Panc1 (cell line): ENCODE measurements around the gene NACA. TPM values are rescaled to one million over a fixed set of nuclear protein-coding genes. Genes with fewer than 3 reads are reported as not detected.

Source experiments
- ATAC-seq: fragments of 200-7000 bp; cut with Tn5 transposase; 2 replicates; pipeline ENCODE4 v1.9.1; 2020; ENCODE audit warnings: mild to moderate bottlenecking, moderate library complexity
- BruUV-seq: library from RNA; stranded (reverse); fragments of 400-500 nt; replicated peaks from 2 replicates; lab custom pipeline; 2021; lab: Mats Ljungman, UMichigan
- CTCF ChIA-PET: fragments of 300-600 bp; sonication (Branson Sonifier 250); formaldehyde crosslinking; loops from one replicate; lab custom pipeline; 2022; ENCODE audit warnings: antibody characterized with exemption; lab: Charles Lee
- POLR2A ChIA-PET: fragments of 300-600 bp; sonication (Branson Sonifier 250); formaldehyde crosslinking; loops from one replicate; lab custom pipeline; 2022; ENCODE audit warnings: antibody characterized with exemption; lab: Charles Lee
- DNase-seq: peaks from one replicate; pipeline ENCODE4 v3.0.0-alpha.2; 2010; ENCODE audit warnings: low read depth, low spot score
- H3K27ac ChIP-seq: 2 replicates; pipeline ENCODE4 v1.5.1; 2011; ENCODE audit warnings: mild to moderate bottlenecking, low read length, inconsistent platforms
- H3K27me3 ChIP-seq: fragments of 200-500 bp; sonication (Bioruptor generic); 2 replicates; pipeline ENCODE4 v1.6.0; 2014; ENCODE audit warnings: low read length, inconsistent platforms; ENCODE audit not compliant: control insufficient read depth, insufficient read depth
- H3K36me3 ChIP-seq: fragments of 200-500 bp; sonication (Bioruptor generic); 2 replicates; pipeline ENCODE4 v1.5.1; 2014; ENCODE audit warnings: inconsistent platforms, mild to moderate bottlenecking, low read length, moderate library complexity; ENCODE audit not compliant: control insufficient read depth, insufficient read depth
- H3K4me1 ChIP-seq: 2 replicates; pipeline ENCODE4 v1.5.1; 2011; ENCODE audit warnings: inconsistent platforms, mild to moderate bottlenecking, low read length, moderate library complexity; ENCODE audit not compliant: control insufficient read depth, insufficient read depth
- H3K4me3 ChIP-seq, 2 experiments: 2 replicates each; pipeline ENCODE4 v1.5.1; 2011 to 2012; ENCODE audit warnings: low read depth in 2 of 2, low read length in 2 of 2, mild to moderate bottlenecking in 2 of 2, inconsistent platforms in 1 of 2, moderate library complexity in 1 of 2
- H3K9me3 ChIP-seq: fragments of 200-500 bp; sonication (Bioruptor generic); 2 replicates; pipeline ENCODE4 v1.5.1; 2014; ENCODE audit warnings: low read depth, mild to moderate bottlenecking, inconsistent platforms, low read length, moderate library complexity; ENCODE audit not compliant: control insufficient read depth, insufficient read depth
- CTCF ChIP-seq: fragments of 450-650 bp; IDR thresholded peaks from 2 replicates; pipeline ENCODE4 v1.5.1; 2017; ENCODE audit warnings: mild to moderate bottlenecking
- POLR2AphosphoS5 ChIP-seq: IDR thresholded peaks from 2 replicates; pipeline ENCODE4 v1.6.1; 2012; ENCODE audit warnings: mild to moderate bottlenecking, low read depth, low read length, moderate library complexity
- REST ChIP-seq, 2 experiments: IDR thresholded peaks; 2 replicates each; pipeline ENCODE4 v1.6.1; 2011 to 2012; ENCODE audit warnings: low read depth in 2 of 2, control low read depth in 1 of 2, low read length in 1 of 2, mild to moderate bottlenecking in 1 of 2, moderate library complexity in 1 of 2; ENCODE audit not compliant: insufficient read depth in 1 of 2
- SIN3A ChIP-seq: IDR thresholded peaks from 2 replicates; pipeline ENCODE4 v1.6.1; 2012; ENCODE audit warnings: low read depth, mild to moderate bottlenecking, low read length, moderate library complexity, borderline replicate concordance; ENCODE audit not compliant: insufficient read depth
- TCF7L2 ChIP-seq: IDR thresholded peaks from 2 replicates; pipeline ENCODE4 v1.6.1; 2011; ENCODE audit warnings: mild to moderate bottlenecking, low read depth, low read length, inconsistent platforms
- in situ Hi-C: cut with HindIII; loops from 2 replicates; pipeline ENCODE4 v1.10.0; 2016; ENCODE audit warnings: low sequenced_read_pairs, low pct_unique_long_range_greater_than_20kb
- intact Hi-C: fragments of 100-400 bp; cut with micrococcal nuclease; formaldehyde crosslinking; loops from one replicate; pipeline ENCODE4 v1.10.0; 2022; ENCODE audit not compliant: unreplicated experiment
- total RNA-seq: library from RNA; stranded (reverse); gene quantifications from one replicate; pipeline ENCODE4 v1.2.1, GENCODE V29; 2021; ENCODE audit not compliant: unreplicated experiment

The NACA gene
- total RNA-seq, 1 experiment from 2014 or later, result 716 TPM

GRCh38 chr12:56763753-56764657 is 38.9 kb upstream of the NACA start:
- no TSS peak for BruUV-seq
- Histone ChIP-seq H3K27me3 (no peaks in the 10 kb centered on the region), H3K9me3 (peaks cover 2% of the 10 kb centered on the region; the same call in 1 of the 2 replicates), H3K27ac (no peak overlapping the region), H3K4me1 (no peaks in the 10 kb centered on the region), H3K4me3 (no peak overlapping the region), H3K36me3 (no peaks in the 10 kb centered on the region)
- in situ Hi-C loops, result no loop called here
- POLR2A ChIA-PET, result interaction anchor here (0.5 kb wide), 1 partner anchor 310 kb away, joined by 3 read pairs; no protein-coding TSS in a partner anchor
- no peak for DNase-seq
- intact Hi-C loops, result loop anchor here (5.0 to 10.0 kb wide), 2 partner anchors 81 to 238 kb away; no protein-coding TSS in a partner anchor
- no peak for ATAC-seq
- CTCF ChIA-PET, result interaction anchor here (0.7 to 0.8 kb wide), 2 partner anchors 224 to 230 kb away, joined by 5 to 6 read pairs; no protein-coding TSS in a partner anchor
- TF ChIP-seq TCF7L2, result no peak
- TF ChIP-seq SIN3A, result no peak
- TF ChIP-seq CTCF, result no peak
- no peak for TF ChIP-seq POLR2AphosphoS5
- no peak for TF ChIP-seq REST (IDR thresholded peaks at IDR 0.05; ENCODE audit: insufficient read depth in 1 of 2, low read depth in 2 of 2, low read length in 1 of 2)

- intact Hi-C loops, result loop anchor here (5.0 to 10.0 kb wide), 2 partner anchors 83 to 240 kb away; no protein-coding TSS in a partner anchor
- no peaks in the 10 kb centered on the region for H3K27me3 ChIP-seq
- no peak overlapping the region for H3K4me3 ChIP-seq
- H3K36me3 ChIP-seq, result no peaks in the 10 kb centered on the region
- in situ Hi-C loops, result no loop called here
- no peak for ATAC-seq
- H3K4me1 ChIP-seq, result no peaks in the 10 kb centered on the region
- H3K9me3 ChIP-seq, result peaks cover 12% of the 10 kb centered on the region; the same call in 1 of the 2 replicates
- H3K27ac ChIP-seq, result no peak overlapping the region
- DNase-seq, result no peak
- ChIA-PET POLR2A (no interaction called here), CTCF (interaction anchor here (0.7 to 1.3 kb wide), 2 partner anchors 226 kb away, joined by 3 to 8 read pairs; no protein-coding TSS in a partner anchor)
- BruUV-seq, result no TSS peak
- TF ChIP-seq TCF7L2 (no peak), CTCF (no peak), REST (IDR thresholded peaks at IDR 0.05; ENCODE audit: insufficient read depth in 1 of 2, low read depth in 2 of 2, low read length in 1 of 2) (no peak)
Observed at GRCh38 chr12:56761812-56762211, 36.7 kb upstream of the NACA start.
